ENCODE measurements around the gene OTOG. TPM values are rescaled to one million over a fixed set of nuclear protein-coding genes. Genes with fewer than 3 reads are reported as not detected.

OTOG gene, protein sequence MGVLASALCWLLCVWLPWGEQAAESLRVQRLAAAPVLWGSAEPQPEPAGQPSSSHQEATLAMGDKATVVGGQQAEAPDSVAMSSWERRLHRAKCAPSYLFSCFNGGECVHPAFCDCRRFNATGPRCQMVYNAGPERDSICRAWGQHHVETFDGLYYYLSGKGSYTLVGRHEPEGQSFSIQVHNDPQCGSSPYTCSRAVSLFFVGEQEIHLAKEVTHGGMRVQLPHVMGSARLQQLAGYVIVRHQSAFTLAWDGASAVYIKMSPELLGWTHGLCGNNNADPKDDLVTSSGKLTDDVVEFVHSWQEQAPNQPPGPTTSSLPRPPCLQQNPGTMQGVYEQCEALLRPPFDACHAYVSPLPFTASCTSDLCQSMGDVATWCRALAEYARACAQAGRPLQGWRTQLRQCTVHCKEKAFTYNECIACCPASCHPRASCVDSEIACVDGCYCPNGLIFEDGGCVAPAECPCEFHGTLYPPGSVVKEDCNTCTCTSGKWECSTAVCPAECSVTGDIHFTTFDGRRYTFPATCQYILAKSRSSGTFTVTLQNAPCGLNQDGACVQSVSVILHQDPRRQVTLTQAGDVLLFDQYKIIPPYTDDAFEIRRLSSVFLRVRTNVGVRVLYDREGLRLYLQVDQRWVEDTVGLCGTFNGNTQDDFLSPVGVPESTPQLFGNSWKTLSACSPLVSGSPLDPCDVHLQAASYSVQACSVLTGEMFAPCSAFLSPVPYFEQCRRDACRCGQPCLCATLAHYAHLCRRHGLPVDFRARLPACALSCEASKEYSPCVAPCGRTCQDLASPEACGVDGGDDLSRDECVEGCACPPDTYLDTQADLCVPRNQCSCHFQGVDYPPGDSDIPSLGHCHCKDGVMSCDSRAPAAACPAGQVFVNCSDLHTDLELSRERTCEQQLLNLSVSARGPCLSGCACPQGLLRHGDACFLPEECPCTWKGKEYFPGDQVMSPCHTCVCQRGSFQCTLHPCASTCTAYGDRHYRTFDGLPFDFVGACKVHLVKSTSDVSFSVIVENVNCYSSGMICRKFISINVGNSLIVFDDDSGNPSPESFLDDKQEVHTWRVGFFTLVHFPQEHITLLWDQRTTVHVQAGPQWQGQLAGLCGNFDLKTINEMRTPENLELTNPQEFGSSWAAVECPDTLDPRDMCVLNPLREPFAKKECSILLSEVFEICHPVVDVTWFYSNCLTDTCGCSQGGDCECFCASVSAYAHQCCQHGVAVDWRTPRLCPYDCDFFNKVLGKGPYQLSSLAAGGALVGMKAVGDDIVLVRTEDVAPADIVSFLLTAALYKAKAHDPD (N-terminal part only)
- total RNA-seq: not detected
- total RNA-seq (2013): not detected

DNA sequence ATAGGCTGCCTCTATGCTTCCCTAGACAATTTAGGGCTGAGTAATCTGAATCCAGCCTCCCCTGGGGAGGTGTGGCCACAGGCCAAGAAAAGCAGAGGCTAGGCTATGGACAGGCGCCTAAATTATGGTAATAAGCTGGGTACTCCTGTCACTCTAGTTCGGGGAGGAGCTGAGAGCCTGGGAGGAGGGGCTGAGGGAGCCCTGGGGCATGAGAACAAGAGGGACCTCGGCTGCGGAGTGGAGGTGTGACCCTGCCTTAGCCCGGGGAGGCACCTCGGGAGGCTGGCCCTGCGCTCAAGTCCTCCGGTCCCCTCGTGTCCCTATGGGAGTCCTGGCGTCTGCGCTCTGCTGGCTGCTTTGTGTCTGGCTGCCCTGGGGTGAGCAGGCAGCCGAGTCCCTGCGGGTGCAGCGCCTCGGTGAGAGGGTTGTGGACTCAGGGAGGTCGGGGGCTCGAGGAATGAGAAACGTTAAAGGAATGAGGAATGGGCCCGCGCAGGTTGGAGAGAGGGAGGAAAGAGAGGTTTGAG is at the start of gene OTOG:
Gene OTOG, plus strand, starts transcription at position 209 of the 527 bp plus-strand sequence. Its CDS starts 114 bp downstream, at position 323.
- WGBS (ENCODE audit: insufficient coverage): 21% methylated on average over 20 of the region's 20 CpGs
- ATAC-seq: peak in 1 of 3 donors; percentile 26

DNA sequence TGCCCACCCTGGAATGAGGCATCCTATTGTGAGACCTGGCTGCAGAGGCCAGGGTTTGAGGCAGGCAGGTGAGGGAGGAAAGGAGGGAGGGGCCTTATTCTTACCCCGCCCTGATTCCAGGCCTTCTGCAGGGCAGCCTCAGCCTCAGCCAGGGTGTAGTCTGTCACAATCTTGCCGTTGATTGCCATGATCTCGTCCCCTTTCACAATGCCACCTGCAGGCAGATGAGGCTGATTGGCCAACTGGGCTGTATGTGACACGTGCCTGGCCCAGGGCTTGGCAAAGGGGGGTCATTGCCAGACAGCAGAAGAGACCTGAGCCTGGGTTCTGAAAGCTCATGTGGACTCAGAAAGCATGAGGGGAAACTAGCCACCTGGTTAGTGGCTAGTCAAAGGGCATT is 49.0 kb upstream of the OTOG start:
- H3K36me3 Mint-ChIP-seq: no peaks in the 10 kb centered on the region
- 49% methylated on average over 4 of the region's 4 CpGs for WGBS (ENCODE audit: insufficient coverage)
- H3K4me3 Mint-ChIP-seq: no peak overlapping the region
- no peak for ATAC-seq
- TF ChIP-seq, protein P1, sequence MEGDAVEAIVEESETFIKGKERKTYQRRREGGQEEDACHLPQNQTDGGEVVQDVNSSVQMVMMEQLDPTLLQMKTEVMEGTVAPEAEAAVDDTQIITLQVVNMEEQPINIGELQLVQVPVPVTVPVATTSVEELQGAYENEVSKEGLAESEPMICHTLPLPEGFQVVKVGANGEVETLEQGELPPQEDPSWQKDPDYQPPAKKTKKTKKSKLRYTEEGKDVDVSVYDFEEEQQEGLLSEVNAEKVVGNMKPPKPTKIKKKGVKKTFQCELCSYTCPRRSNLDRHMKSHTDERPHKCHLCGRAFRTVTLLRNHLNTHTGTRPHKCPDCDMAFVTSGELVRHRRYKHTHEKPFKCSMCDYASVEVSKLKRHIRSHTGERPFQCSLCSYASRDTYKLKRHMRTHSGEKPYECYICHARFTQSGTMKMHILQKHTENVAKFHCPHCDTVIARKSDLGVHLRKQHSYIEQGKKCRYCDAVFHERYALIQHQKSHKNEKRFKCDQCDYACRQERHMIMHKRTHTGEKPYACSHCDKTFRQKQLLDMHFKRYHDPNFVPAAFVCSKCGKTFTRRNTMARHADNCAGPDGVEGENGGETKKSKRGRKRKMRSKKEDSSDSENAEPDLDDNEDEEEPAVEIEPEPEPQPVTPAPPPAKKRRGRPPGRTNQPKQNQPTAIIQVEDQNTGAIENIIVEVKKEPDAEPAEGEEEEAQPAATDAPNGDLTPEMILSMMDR (IDR thresholded peaks at IDR 0.05): no peak
- no peak for DNase-seq
- H3K9me3 Mint-ChIP-seq: no peaks in the 10 kb centered on the region
- H3K27me3 Mint-ChIP-seq (ENCODE audit: low read depth in 2 of 2): no peaks in the 10 kb centered on the region
- Histone ChIP-seq H3K27me3 (ENCODE audit: control insufficient read depth, insufficient read depth, low read length) (no peaks in the 10 kb centered on the region), H3K27ac (ENCODE audit: low read length) (no peak overlapping the region), H3K4me1 (ENCODE audit: control insufficient read depth, insufficient read depth, low read length) (no peaks in the 10 kb centered on the region), H3K4me3 (ENCODE audit: low read length) (no peak overlapping the region), H3K9me3 (ENCODE audit: control insufficient read depth, insufficient read depth, low read length) (no peaks in the 10 kb centered on the region), H3K36me3 (ENCODE audit: control insufficient read depth, insufficient read depth, low read length) (no peaks in the 10 kb centered on the region)
- no peak overlapping the region for H3K27ac Mint-ChIP-seq
- H3K4me1 Mint-ChIP-seq: no peaks in the 10 kb centered on the region
- intact Hi-C loops (cut with micrococcal nuclease): no loop called here

More for the DNA sequence above, at the start of gene OTOG:
- no peak for DNase-seq
- Mint-ChIP-seq H3K4me3 (no peak within 1 kb of the TSS), H3K4me1 (peaks cover 0 to 15% of the 10 kb centered on the region in 2 donors), H3K36me3 (no peaks in the 10 kb centered on the region), H3K9me3 (no peaks in the 10 kb centered on the region), H3K27ac (no peak within 1 kb of the TSS), H3K27me3 (ENCODE audit: low read depth in 2 of 2) (peaks cover 35 to 38% of the 10 kb centered on the region in 2 donors)
- no peaks in the 10 kb centered on the region for H3K36me3 ChIP-seq (ENCODE audit: control insufficient read depth, insufficient read depth, low read length)
- H3K9me3 ChIP-seq (ENCODE audit: control insufficient read depth, insufficient read depth, low read length): no peaks in the 10 kb centered on the region
- no peak within 1 kb of the TSS for H3K27ac ChIP-seq (ENCODE audit: low read length)
- H3K4me1 ChIP-seq (ENCODE audit: control insufficient read depth, insufficient read depth, low read length): peaks cover 6% of the 10 kb centered on the region
- intact Hi-C loops (cut with micrococcal nuclease): no loop called here
- H3K4me3 ChIP-seq (ENCODE audit: low read length): no peak within 1 kb of the TSS
- TF ChIP-seq, protein P1 (IDR thresholded peaks at IDR 0.05): no peak
- peaks cover 5% of the 10 kb centered on the region for H3K27me3 ChIP-seq (ENCODE audit: control insufficient read depth, insufficient read depth, low read length)

DNA sequence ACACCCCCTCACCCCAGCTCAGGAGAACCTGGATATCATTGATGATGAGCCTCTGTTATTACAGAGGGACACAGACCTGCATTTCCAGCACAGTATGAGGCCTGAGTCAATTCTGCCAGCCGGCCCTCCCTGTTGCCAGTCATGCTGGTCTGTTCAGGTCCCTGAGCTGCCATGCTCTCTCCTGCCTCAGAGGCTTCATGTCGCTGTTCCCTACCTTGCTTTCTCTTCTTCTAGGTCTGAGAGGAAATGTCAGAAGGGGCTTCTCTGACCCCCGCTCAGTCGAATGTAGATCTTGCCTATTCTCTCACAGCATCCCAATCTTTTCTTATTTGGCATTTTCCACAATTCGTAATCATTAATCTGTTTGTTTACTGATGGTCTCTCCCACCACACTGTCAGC is 48.6 kb upstream of the OTOG start:
- Mint-ChIP-seq H3K27me3 (ENCODE audit: low read depth in 2 of 2) (no peaks in the 10 kb centered on the region), H3K4me1 (no peaks in the 10 kb centered on the region), H3K27ac (no peak overlapping the region), H3K9me3 (no peaks in the 10 kb centered on the region), H3K4me3 (no peak overlapping the region), H3K36me3 (no peaks in the 10 kb centered on the region)
- Histone ChIP-seq H3K4me1 (ENCODE audit: control insufficient read depth, insufficient read depth, low read length) (no peaks in the 10 kb centered on the region), H3K27ac (ENCODE audit: low read length) (no peak overlapping the region), H3K9me3 (ENCODE audit: control insufficient read depth, insufficient read depth, low read length) (no peaks in the 10 kb centered on the region), H3K27me3 (ENCODE audit: control insufficient read depth, insufficient read depth, low read length) (no peaks in the 10 kb centered on the region), H3K4me3 (ENCODE audit: low read length) (no peak overlapping the region), H3K36me3 (ENCODE audit: control insufficient read depth, insufficient read depth, low read length) (no peaks in the 10 kb centered on the region)
- 83% methylated on average over 5 of the region's 5 CpGs for WGBS (ENCODE audit: insufficient coverage)
- TF ChIP-seq, protein P1 (IDR thresholded peaks at IDR 0.05): no peak
- intact Hi-C loops (cut with micrococcal nuclease): no loop called here
- DNase-seq (no peak), ATAC-seq (no peak)

All from natural killer cell (primary cell).